D721Med (cell line): ENCODE data around the gene QSOX2.

ENCODE experiments used
- DNase-seq: peaks from one replicate; pipeline ENCODE4 v3.0.0; 2011; ENCODE audit warnings: low spot score; ENCODE audit not compliant: insufficient read length
- FAIRE-seq: peaks from 2 replicates; lab custom pipeline; 2011; peaks lifted over from hg19 to GRCh38; lab: Jason Lieb, UNC
- CTCF ChIP-seq: IDR thresholded peaks from 2 replicates; pipeline ENCODE4 v1.5.1; 2012; ENCODE audit warnings: mild to moderate bottlenecking, control low read depth; ENCODE audit not compliant: insufficient read depth; ENCODE audit errors: missing control alignments

The QSOX2 gene

GRCh38 chr9:136253246-136254130 lies 7.9 kb upstream of the QSOX2 start:
- FAIRE-seq (no peak), DNase-seq (no peak)
- TF ChIP-seq CTCF: no peak

GRCh38 chr9:136252846-136253245 lies 7.2 kb upstream of the QSOX2 start:
- TF ChIP-seq CTCF: no peak
- DNase-seq: no peak
- FAIRE-seq: no peak

GRCh38 chr9:136252281-136252680 lies 6.7 kb upstream of the QSOX2 start:
- no peak for DNase-seq
- no peak for FAIRE-seq
- TF ChIP-seq CTCF: no peak

GRCh38 chr9:136251264-136252115 lies 5.9 kb upstream of the QSOX2 start:
- FAIRE-seq (no peak), DNase-seq (no peak)
- TF ChIP-seq CTCF: no peak

- TF ChIP-seq CTCF: no peak
- FAIRE-seq: no peak
- no peak for DNase-seq
Observed at GRCh38 chr9:136250676-136251075, 5.1 kb upstream of the QSOX2 start.

- FAIRE-seq (no peak), DNase-seq (no peak)
- TF ChIP-seq CTCF: no peak
Observed at GRCh38 chr9:136249877-136250559, 4.4 kb upstream of the QSOX2 start.
